ENCODE data around the gene CPNE4.

CPNE4 gene

GRCh38 chr3:131731709-131732108 is 303.1 kb downstream of the CPNE4 start:
- Histone ChIP-seq H3K9ac (ENCODE audit: insufficient read length, low read depth) (no peak overlapping the region), H3K9me3 (ENCODE audit: insufficient read depth, low read length) (no peaks in the 10 kb centered on the region), H3K36me3 (ENCODE audit: insufficient read depth, insufficient read length, low read length) (no peaks in the 10 kb centered on the region), H3K4me3 (ENCODE audit: insufficient read length, low read depth) (no peak overlapping the region), H3K4me1 (ENCODE audit: insufficient read depth, insufficient read length) (no peaks in the 10 kb centered on the region), H3K27me3 (ENCODE audit: insufficient read depth, insufficient read length) (no peaks in the 10 kb centered on the region)
- no peak for TF ChIP-seq SUZ12 (IDR thresholded peaks at IDR 0.05; ENCODE audit: extremely low read depth, insufficient read depth, insufficient read length)
- TF ChIP-seq YY1 (IDR thresholded peaks at IDR 0.05; ENCODE audit: insufficient read depth, insufficient read length): no peak
- TF ChIP-seq ZNF274 (IDR thresholded peaks at IDR 0.05; ENCODE audit: low read depth, low read length): no peak
- DNase-seq (ENCODE audit: low read depth, low spot score): no peak

DNA sequence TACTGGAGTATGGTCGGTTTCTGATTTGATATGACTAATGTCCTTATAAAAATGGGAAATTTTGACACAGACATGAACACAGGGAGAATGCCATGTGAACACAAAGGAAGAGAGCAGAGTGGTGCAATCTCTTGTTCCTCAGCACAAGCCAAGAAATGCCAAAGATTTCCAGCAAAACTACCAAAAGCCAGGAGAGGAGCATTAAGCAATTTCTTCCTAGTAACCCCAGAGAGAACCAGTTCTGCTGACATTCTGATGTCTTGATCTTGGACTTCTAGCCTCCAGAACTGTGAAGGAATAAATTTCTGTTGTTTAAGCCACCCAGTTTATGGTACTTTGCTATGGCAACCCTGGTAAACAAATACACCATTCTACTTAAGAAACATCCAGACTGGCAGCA is 304.2 kb downstream of the CPNE4 start:
- Histone ChIP-seq H3K9ac (ENCODE audit: insufficient read length, low read depth) (no peak overlapping the region), H3K36me3 (ENCODE audit: insufficient read depth, insufficient read length, low read length) (no peaks in the 10 kb centered on the region), H3K9me3 (ENCODE audit: insufficient read depth, low read length) (no peaks in the 10 kb centered on the region), H3K4me1 (ENCODE audit: insufficient read depth, insufficient read length) (no peaks in the 10 kb centered on the region), H3K27me3 (ENCODE audit: insufficient read depth, insufficient read length) (no peaks in the 10 kb centered on the region), H3K4me3 (ENCODE audit: insufficient read length, low read depth) (no peak overlapping the region)
- DNase-seq (ENCODE audit: low read depth, low spot score): no peak
- TF ChIP-seq YY1 (IDR thresholded peaks at IDR 0.05; ENCODE audit: insufficient read depth, insufficient read length): no peak
- no peak for TF ChIP-seq SUZ12 (IDR thresholded peaks at IDR 0.05; ENCODE audit: extremely low read depth, insufficient read depth, insufficient read length)
- TF ChIP-seq ZNF274 (IDR thresholded peaks at IDR 0.05; ENCODE audit: low read depth, low read length): no peak

- Histone ChIP-seq H3K9me3 (ENCODE audit: insufficient read depth, low read length) (no peaks in the 10 kb centered on the region), H3K27me3 (ENCODE audit: insufficient read depth, insufficient read length) (no peaks in the 10 kb centered on the region), H3K9ac (ENCODE audit: insufficient read length, low read depth) (no peak overlapping the region), H3K36me3 (ENCODE audit: insufficient read depth, insufficient read length, low read length) (no peaks in the 10 kb centered on the region), H3K4me3 (ENCODE audit: insufficient read length, low read depth) (no peak overlapping the region), H3K4me1 (ENCODE audit: insufficient read depth, insufficient read length) (no peaks in the 10 kb centered on the region)
- no peak for TF ChIP-seq ZNF274 (IDR thresholded peaks at IDR 0.05; ENCODE audit: low read depth, low read length)
- TF ChIP-seq YY1 (IDR thresholded peaks at IDR 0.05; ENCODE audit: insufficient read depth, insufficient read length): no peak
- TF ChIP-seq SUZ12 (IDR thresholded peaks at IDR 0.05; ENCODE audit: extremely low read depth, insufficient read depth, insufficient read length): no peak
- no peak for DNase-seq (ENCODE audit: low read depth, low spot score)
Observed at GRCh38 chr3:131729643-131730017, 305.2 kb downstream of the CPNE4 start.

- DNase-seq (ENCODE audit: low read depth, low spot score): no peak
Observed at GRCh38 chr3:131728898-131729642, 305.7 kb downstream of the CPNE4 start.

DNA sequence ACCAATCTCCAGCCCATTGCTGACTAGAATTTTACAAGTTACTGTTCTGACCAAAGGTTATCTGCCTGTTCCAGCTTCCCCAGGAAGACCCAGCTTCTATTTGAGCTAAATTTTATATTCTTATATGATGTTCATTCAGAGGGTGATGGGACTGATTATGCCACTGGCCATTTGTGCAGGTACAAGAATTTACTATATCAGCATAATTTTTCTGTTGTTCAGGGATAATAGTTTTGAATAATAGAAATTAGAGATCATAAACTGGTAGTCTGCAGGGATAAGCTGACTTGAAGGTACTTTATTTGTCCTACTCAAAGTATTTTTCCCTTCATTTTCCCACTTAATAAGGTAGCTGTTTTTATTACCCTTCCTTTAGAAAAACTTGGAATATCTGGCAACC is 309.4 kb downstream of the CPNE4 start:
- Histone ChIP-seq H3K4me1 (ENCODE audit: insufficient read depth, insufficient read length) (no peaks in the 10 kb centered on the region), H3K9ac (ENCODE audit: insufficient read length, low read depth) (no peak overlapping the region), H3K36me3 (ENCODE audit: insufficient read depth, insufficient read length, low read length) (no peaks in the 10 kb centered on the region), H3K9me3 (ENCODE audit: insufficient read depth, low read length) (no peaks in the 10 kb centered on the region), H3K4me3 (ENCODE audit: insufficient read length, low read depth) (no peak overlapping the region), H3K27me3 (ENCODE audit: insufficient read depth, insufficient read length) (no peaks in the 10 kb centered on the region)
- TF ChIP-seq YY1 (IDR thresholded peaks at IDR 0.05; ENCODE audit: insufficient read depth, insufficient read length) (no peak), SUZ12 (IDR thresholded peaks at IDR 0.05; ENCODE audit: extremely low read depth, insufficient read depth, insufficient read length) (no peak), ZNF274 (IDR thresholded peaks at IDR 0.05; ENCODE audit: low read depth, low read length) (no peak)
- DNase-seq (ENCODE audit: low read depth, low spot score): no peak

More at GRCh38 chr3:131728898-131729642, 305.7 kb downstream of the CPNE4 start:
- H3K27me3 ChIP-seq (ENCODE audit: insufficient read depth, insufficient read length): no peaks in the 10 kb centered on the region
- H3K9me3 ChIP-seq (ENCODE audit: insufficient read depth, low read length): no peaks in the 10 kb centered on the region
- H3K36me3 ChIP-seq (ENCODE audit: insufficient read depth, insufficient read length, low read length): no peaks in the 10 kb centered on the region
- H3K9ac ChIP-seq (ENCODE audit: insufficient read length, low read depth): no peak overlapping the region
- no peaks in the 10 kb centered on the region for H3K4me1 ChIP-seq (ENCODE audit: insufficient read depth, insufficient read length)
- TF ChIP-seq SUZ12 (IDR thresholded peaks at IDR 0.05; ENCODE audit: extremely low read depth, insufficient read depth, insufficient read length) (no peak), YY1 (IDR thresholded peaks at IDR 0.05; ENCODE audit: insufficient read depth, insufficient read length) (no peak), ZNF274 (IDR thresholded peaks at IDR 0.05; ENCODE audit: low read depth, low read length) (no peak)
- H3K4me3 ChIP-seq (ENCODE audit: insufficient read length, low read depth): no peak overlapping the region

GRCh38 chr3:131723343-131723742 is 311.5 kb downstream of the CPNE4 start:
- TF ChIP-seq ZNF274 (IDR thresholded peaks at IDR 0.05; ENCODE audit: low read depth, low read length) (no peak), SUZ12 (IDR thresholded peaks at IDR 0.05; ENCODE audit: extremely low read depth, insufficient read depth, insufficient read length) (no peak), YY1 (IDR thresholded peaks at IDR 0.05; ENCODE audit: insufficient read depth, insufficient read length) (no peak)
- Histone ChIP-seq H3K9me3 (ENCODE audit: insufficient read depth, low read length) (no peaks in the 10 kb centered on the region), H3K4me1 (ENCODE audit: insufficient read depth, insufficient read length) (no peaks in the 10 kb centered on the region), H3K27me3 (ENCODE audit: insufficient read depth, insufficient read length) (no peaks in the 10 kb centered on the region), H3K36me3 (ENCODE audit: insufficient read depth, insufficient read length, low read length) (no peaks in the 10 kb centered on the region), H3K9ac (ENCODE audit: insufficient read length, low read depth) (no peak overlapping the region), H3K4me3 (ENCODE audit: insufficient read length, low read depth) (no peak overlapping the region)
- DNase-seq (ENCODE audit: low read depth, low spot score): no peak

DNA sequence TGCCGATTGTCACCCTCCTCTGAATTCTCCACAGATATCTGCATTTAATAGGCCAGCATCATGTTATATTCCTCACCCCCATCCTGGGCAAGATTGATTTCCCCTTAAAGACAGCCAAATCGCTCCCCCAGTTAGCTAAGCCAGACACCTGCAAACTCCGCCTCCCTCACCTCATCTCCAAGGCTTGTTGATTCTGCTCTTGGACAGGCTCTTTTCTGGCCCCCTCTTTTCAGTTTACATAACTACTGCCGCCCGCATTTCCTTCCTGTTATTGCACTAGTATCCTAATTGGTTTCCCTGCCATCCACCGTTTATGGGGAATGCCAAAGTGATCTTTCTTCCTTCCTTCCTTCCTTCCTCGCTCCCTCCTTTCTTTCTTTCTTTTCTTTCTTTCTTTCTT is 317.3 kb downstream of the CPNE4 start:
- no peaks in the 10 kb centered on the region for H3K4me1 ChIP-seq (ENCODE audit: insufficient read depth, insufficient read length)
- H3K9ac ChIP-seq (ENCODE audit: insufficient read length, low read depth): no peak overlapping the region
- TF ChIP-seq YY1 (IDR thresholded peaks at IDR 0.05; ENCODE audit: insufficient read depth, insufficient read length): no peak
- TF ChIP-seq SUZ12 (IDR thresholded peaks at IDR 0.05; ENCODE audit: extremely low read depth, insufficient read depth, insufficient read length): no peak
- no peak for TF ChIP-seq ZNF274 (IDR thresholded peaks at IDR 0.05; ENCODE audit: low read depth, low read length)
- H3K27me3 ChIP-seq (ENCODE audit: insufficient read depth, insufficient read length): no peaks in the 10 kb centered on the region
- H3K9me3 ChIP-seq (ENCODE audit: insufficient read depth, low read length): no peaks in the 10 kb centered on the region
- H3K4me3 ChIP-seq (ENCODE audit: insufficient read length, low read depth): no peak overlapping the region
- no peaks in the 10 kb centered on the region for H3K36me3 ChIP-seq (ENCODE audit: insufficient read depth, insufficient read length, low read length)
- DNase-seq (ENCODE audit: low read depth, low spot score): no peak
